MM.1S (cell line): Measurements from ENCODE around the gene SHQ1.
A peak's percentile ranks its signal among the peaks of the same experiment; 100 is the strongest.

ENCODE experiments used
- DNase-seq: peaks from one replicate; pipeline ENCODE4 v3.0.0-alpha.2; 2015
- H2AFZ ChIP-seq: fragments of 300-600 bp; sonication (generic); 2 replicates; pipeline ENCODE4 v1.6.0; 2016; ENCODE audit warnings: antibody characterized with exemption, low read length
- H3F3A ChIP-seq: fragments of 300-600 bp; sonication (generic); 2 replicates; pipeline ENCODE4 v1.6.1; 2016; ENCODE audit warnings: mild to moderate bottlenecking, antibody characterized with exemption, low read length, moderate library complexity, mixed read lengths; ENCODE audit not compliant: insufficient read depth
- H3K27ac ChIP-seq: fragments of 300-600 bp; sonication (generic); 2 replicates; pipeline ENCODE4 v1.5.1; 2016; ENCODE audit warnings: mild to moderate bottlenecking, low read length
- H3K27me3 ChIP-seq: fragments of 300-600 bp; sonication (generic); replicated peaks from 2 replicates; pipeline ENCODE4 v1.6.0; 2016; ENCODE audit warnings: low read length; ENCODE audit not compliant: insufficient read depth
- H3K36me3 ChIP-seq: fragments of 300-600 bp; sonication (generic); replicated peaks from 2 replicates; pipeline ENCODE4 v1.6.1; 2016; ENCODE audit warnings: mild to moderate bottlenecking, low read length, mixed read lengths; ENCODE audit not compliant: insufficient read depth
- H3K4me1 ChIP-seq: fragments of 300-600 bp; sonication (generic); 2 replicates; pipeline ENCODE4 v1.6.1; 2016; ENCODE audit warnings: low read length, mixed read lengths
- H3K4me2 ChIP-seq: fragments of 300-600 bp; sonication (generic); 2 replicates; pipeline ENCODE4 v1.6.0; 2016; ENCODE audit warnings: low read depth, low read length
- H3K4me3 ChIP-seq: fragments of 300-600 bp; sonication (generic); 2 replicates; pipeline ENCODE4 v1.5.1; 2016; ENCODE audit warnings: low read length, mixed read lengths
- H3K79me2 ChIP-seq: fragments of 300-600 bp; sonication (generic); 2 replicates; pipeline ENCODE4 v1.6.1; 2016; ENCODE audit warnings: mixed run types, low read length, mixed read lengths
- H3K9ac ChIP-seq: fragments of 300-600 bp; sonication (generic); 2 replicates; pipeline ENCODE4 v1.6.1; 2016; ENCODE audit warnings: low read length, mixed read lengths
- H3K9me2 ChIP-seq: fragments of 300-600 bp; sonication (generic); replicated peaks from 2 replicates; pipeline ENCODE4 v1.6.1; 2016; ENCODE audit warnings: mild to moderate bottlenecking, low read length, mixed read lengths; ENCODE audit not compliant: insufficient read depth
- H3K9me3 ChIP-seq: fragments of 300-600 bp; sonication (generic); replicated peaks from 2 replicates; pipeline ENCODE4 v1.6.1; 2016; ENCODE audit warnings: mild to moderate bottlenecking, low read length, mixed read lengths; ENCODE audit not compliant: insufficient read depth
- H4K20me1 ChIP-seq: fragments of 300-600 bp; sonication (generic); 2 replicates; pipeline ENCODE4 v1.6.1; 2016; ENCODE audit warnings: mild to moderate bottlenecking, low read length, moderate library complexity, mixed read lengths; ENCODE audit not compliant: insufficient read depth
- EZH2 ChIP-seq: fragments of 300-600 bp; sonication (generic); optimal IDR thresholded peaks from 2 replicates; pipeline ENCODE3; 2017; ENCODE audit warnings: low read depth, mild to moderate bottlenecking, antibody characterized with exemption, low read length, mixed read lengths
- EZH2phosphoT487 ChIP-seq: fragments of 300-600 bp; sonication (generic); IDR thresholded peaks from 2 replicates; pipeline ENCODE4 v1.6.1; 2018; ENCODE audit warnings: antibody characterized with exemption, low read length
- TF ChIP-seq, protein P1 (sequence below): fragments of 300-600 bp; sonication (generic); IDR thresholded peaks from 2 replicates; pipeline ENCODE4 v1.5.1; 2016; ENCODE audit warnings: antibody characterized with exemption, low read length, mixed read lengths

The SHQ1 gene

DNA sequence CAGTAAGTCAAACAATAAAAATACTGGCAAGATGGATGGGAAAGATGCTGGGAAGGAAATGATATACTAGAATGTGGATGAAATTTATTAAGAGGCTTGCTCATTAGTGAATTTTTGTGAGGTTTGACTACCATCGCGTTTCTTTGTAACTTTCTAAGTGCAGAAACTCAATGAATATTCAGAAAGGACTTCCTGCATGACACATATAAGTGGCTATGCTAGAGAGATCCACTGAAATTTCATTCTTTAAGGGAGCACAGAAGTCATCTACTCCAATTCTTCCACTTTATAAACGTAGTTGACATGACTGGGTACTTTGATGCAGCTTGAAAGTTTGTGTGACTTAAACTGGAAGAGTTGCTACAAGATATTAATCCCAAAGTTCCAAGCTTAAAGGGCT is 88.0 kb downstream of the SHQ1 start:
- no peak overlapping the region for H3K4me2 ChIP-seq
- peaks cover 4% of the 10 kb centered on the region for H3F3A ChIP-seq
- no peaks in the 10 kb centered on the region for H3K36me3 ChIP-seq
- H3K9me2 ChIP-seq, result no peaks in the 10 kb centered on the region
- H3K27me3 ChIP-seq, result no peaks in the 10 kb centered on the region
- H3K79me2 ChIP-seq, result no peaks in the 10 kb centered on the region
- no peak overlapping the region for H3K27ac ChIP-seq
- no peak overlapping the region for H3K9ac ChIP-seq
- no peaks in the 10 kb centered on the region for H4K20me1 ChIP-seq
- H2AFZ ChIP-seq, result no peak overlapping the region
- no peak for DNase-seq
- H3K9me3 ChIP-seq, result no peaks in the 10 kb centered on the region
- no peak overlapping the region for H3K4me3 ChIP-seq
- peaks cover 21% of the 10 kb centered on the region for H3K4me1 ChIP-seq
- TF ChIP-seq, protein P1, sequence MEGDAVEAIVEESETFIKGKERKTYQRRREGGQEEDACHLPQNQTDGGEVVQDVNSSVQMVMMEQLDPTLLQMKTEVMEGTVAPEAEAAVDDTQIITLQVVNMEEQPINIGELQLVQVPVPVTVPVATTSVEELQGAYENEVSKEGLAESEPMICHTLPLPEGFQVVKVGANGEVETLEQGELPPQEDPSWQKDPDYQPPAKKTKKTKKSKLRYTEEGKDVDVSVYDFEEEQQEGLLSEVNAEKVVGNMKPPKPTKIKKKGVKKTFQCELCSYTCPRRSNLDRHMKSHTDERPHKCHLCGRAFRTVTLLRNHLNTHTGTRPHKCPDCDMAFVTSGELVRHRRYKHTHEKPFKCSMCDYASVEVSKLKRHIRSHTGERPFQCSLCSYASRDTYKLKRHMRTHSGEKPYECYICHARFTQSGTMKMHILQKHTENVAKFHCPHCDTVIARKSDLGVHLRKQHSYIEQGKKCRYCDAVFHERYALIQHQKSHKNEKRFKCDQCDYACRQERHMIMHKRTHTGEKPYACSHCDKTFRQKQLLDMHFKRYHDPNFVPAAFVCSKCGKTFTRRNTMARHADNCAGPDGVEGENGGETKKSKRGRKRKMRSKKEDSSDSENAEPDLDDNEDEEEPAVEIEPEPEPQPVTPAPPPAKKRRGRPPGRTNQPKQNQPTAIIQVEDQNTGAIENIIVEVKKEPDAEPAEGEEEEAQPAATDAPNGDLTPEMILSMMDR, result no peak
- TF ChIP-seq EZH2 (no peak), EZH2phosphoT487 (no peak)

DNA sequence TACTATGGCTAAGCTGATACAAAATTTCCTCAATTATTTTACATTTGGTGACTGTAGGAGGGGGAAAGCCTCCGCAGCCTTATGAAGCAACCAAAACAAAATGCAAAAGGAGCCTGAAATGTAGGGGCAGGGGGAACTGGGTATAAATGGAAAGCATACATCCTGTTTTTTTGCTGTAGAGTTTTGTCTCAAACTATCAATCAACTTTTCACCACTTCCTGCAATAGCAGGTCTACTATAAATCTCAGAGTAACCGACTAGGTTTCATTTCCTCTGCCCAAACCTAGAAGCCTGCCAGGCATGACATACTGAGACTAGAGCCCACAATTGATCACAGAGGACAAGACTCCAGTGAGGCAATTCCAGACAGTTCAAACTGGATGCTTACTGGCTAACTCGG is 91.3 kb downstream of the SHQ1 start:
- Histone ChIP-seq H3K4me2 (peak overlapping the region; percentile 83), H3K4me3 (peak overlapping the region; percentile 45), H3K9me3 (no peaks in the 10 kb centered on the region), H3K27ac (peak overlapping the region; percentile 78; the same call in 1 of the 2 replicates), H3K9me2 (no peaks in the 10 kb centered on the region), H3K9ac (peak overlapping the region; percentile 53), H3F3A (peaks cover 4% of the 10 kb centered on the region), H3K79me2 (no peaks in the 10 kb centered on the region), H3K4me1 (peaks cover 21% of the 10 kb centered on the region), H3K27me3 (no peaks in the 10 kb centered on the region), H2AFZ (peak overlapping the region; percentile 39; the same call in 1 of the 2 replicates), H4K20me1 (no peaks in the 10 kb centered on the region), H3K36me3 (no peaks in the 10 kb centered on the region)
- TF ChIP-seq, protein P1, result no peak
- TF ChIP-seq EZH2 (no peak), EZH2phosphoT487 (no peak)
- peak; percentile 92 for DNase-seq

DNA sequence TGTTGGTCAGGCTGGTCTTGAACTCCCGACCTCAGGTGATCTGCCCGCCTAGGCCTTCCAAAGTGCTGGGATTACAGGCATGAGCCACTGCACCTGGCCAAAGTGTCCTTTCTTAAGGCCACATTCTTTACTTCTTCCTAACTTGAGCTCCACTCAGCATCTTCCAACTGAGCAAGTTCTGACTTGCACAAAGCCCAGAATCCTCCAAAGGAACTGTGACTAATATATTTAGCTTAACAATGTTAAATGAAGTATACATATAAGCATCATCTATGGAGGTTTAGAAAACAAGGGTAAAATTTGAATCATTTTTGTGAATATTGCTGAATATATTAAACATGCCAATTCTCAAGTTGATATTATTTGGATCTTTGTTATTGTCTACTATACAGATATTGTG is 93.7 kb downstream of the SHQ1 start:
- no peak overlapping the region for H2AFZ ChIP-seq
- no peaks in the 10 kb centered on the region for H3K9me3 ChIP-seq
- no peak for DNase-seq
- no peaks in the 10 kb centered on the region for H3K27me3 ChIP-seq
- peaks cover 4% of the 10 kb centered on the region for H3F3A ChIP-seq
- H3K27ac ChIP-seq, result no peak overlapping the region
- H3K9me2 ChIP-seq, result no peaks in the 10 kb centered on the region
- peaks cover 21% of the 10 kb centered on the region for H3K4me1 ChIP-seq
- no peaks in the 10 kb centered on the region for H4K20me1 ChIP-seq
- no peak overlapping the region for H3K4me3 ChIP-seq
- H3K4me2 ChIP-seq, result no peak overlapping the region
- H3K79me2 ChIP-seq, result no peaks in the 10 kb centered on the region
- TF ChIP-seq, protein P1, result no peak
- TF ChIP-seq EZH2 (no peak), EZH2phosphoT487 (no peak)
- H3K36me3 ChIP-seq, result 0 out of 2 replicates have a peak, but pooled peaks cover 3% of the 10 kb centered on the region
- H3K9ac ChIP-seq, result no peak overlapping the region
